SKM-1 (cell line): ENCODE measurements around the gene KCNMA1.

ENCODE experiments used
- DNase-seq: peaks from one replicate; lab custom pipeline; 2025; ENCODE audit not compliant: unreplicated experiment; lab: John Stamatoyannopoulos, UW

KCNMA1 gene

DNA sequence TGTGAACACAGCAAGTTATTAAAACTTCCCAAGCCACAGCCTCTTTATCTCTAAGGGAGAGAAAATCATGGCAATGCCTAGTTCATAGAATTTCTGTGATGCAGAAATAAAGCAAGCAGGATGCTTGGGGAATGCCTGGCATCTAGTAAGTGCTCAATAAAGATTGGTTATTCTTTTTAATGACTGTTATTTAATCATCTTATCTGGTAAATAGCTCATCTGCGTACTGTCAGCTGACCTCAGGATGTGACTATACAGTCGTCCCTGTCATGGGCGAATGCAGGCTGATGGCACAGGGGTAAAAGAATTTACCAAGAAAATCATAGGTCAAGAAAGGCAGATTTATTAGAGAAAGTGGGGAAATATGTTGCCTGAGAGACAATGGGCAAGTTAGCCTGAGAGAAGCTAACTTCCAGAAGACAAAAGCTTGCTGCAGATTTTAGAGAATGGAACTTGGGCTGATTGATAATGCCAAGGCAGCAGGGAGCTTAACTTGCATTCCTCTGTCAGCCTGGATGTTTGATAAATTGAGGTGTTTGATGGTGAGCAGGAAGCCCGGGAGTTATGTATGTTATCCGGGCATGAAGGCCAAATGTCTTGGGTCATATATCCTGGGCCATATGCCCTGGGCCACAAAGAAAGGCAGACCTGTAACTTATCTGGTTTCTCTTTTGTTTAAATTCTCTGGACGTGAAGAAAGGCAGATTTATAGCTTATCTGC, 126.0 kb downstream of the KCNMA1 start:
- no peak for DNase-seq

DNA sequence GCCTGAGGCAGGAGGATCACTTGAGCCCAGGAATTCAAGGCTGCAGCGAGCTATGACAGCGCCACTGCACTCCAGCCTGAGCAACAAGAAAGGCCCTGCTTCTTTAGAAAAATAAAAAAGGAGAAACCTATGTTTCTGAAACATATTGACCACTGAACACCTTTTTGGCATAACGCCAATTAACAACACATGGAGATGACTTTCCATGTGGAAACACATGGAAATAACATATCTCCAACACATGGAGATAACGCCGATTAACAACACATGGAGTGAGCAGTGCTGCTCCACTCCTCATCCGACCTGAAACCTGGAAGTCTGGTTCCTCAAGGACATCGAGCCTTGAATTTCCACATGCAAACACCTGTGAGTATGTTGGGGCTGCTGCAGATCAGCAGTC, 126.9 kb downstream of the KCNMA1 start:
- no peak for DNase-seq

DNA sequence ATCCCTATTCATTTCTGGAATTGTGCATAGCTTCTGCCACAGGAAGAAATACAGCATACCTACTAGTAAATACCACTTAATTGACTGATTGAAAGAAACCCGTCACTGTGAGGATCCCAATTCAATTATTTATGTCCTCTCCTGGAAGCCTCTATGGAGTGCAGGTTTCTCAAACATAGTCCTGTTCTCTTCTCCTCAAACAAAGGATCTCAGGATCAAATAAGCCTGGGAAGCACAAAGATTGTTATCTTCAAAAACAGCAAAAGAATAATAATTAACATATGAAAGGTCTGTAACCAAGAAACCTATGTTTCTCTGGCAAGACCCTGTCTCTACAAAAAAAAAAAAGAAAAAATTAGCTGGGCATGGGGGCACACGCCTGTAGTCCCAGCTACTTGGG, 127.3 kb downstream of the KCNMA1 start:
- no peak for DNase-seq

DNA sequence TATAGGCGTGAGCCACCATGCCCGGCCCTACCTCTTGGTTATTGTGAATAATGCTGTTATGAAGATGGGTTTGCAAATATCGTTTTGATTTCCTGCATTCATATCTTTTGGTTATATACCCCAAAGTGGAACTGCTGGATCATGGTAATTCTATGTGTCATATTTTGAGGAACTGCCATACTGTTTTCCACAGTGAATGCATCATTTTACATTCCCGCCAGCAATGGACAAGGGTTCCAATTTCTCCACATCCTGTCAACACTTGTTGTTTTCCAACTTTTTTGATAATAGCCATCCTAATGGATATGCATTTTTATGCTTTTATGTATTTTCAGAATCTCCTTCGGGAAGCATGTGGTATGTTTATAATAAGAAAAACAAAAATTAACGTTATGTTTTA, 128.2 kb downstream of the KCNMA1 start:
- no peak for DNase-seq

DNA sequence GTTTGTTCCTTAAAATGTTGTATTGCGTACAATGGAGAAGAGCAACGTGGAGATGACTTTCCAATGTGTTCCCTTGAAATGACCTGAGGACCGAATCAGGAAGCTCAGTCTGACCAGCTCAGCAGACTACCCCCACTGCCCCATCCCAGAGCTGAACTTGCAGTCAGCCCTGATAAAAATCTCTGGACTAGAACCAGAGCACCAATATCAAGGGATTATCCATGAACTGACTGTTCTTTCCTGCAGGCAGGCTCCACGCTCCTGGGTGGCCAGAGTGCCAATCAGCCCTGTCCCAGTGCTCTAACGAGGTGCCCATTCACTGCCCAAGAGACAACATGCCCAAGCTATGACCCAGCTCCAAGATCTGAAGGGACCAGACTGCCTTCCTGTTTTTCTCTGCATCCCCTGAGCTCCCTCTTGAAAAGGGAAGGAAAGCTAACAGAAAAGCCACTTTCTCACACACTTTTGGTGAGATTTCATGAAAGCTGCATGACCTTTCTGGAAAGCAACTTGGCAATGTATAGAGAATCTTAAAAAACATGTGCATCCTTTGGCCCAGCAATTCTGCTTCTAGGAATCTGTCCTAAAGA, 130.2 kb downstream of the KCNMA1 start:
- no peak for DNase-seq

DNA sequence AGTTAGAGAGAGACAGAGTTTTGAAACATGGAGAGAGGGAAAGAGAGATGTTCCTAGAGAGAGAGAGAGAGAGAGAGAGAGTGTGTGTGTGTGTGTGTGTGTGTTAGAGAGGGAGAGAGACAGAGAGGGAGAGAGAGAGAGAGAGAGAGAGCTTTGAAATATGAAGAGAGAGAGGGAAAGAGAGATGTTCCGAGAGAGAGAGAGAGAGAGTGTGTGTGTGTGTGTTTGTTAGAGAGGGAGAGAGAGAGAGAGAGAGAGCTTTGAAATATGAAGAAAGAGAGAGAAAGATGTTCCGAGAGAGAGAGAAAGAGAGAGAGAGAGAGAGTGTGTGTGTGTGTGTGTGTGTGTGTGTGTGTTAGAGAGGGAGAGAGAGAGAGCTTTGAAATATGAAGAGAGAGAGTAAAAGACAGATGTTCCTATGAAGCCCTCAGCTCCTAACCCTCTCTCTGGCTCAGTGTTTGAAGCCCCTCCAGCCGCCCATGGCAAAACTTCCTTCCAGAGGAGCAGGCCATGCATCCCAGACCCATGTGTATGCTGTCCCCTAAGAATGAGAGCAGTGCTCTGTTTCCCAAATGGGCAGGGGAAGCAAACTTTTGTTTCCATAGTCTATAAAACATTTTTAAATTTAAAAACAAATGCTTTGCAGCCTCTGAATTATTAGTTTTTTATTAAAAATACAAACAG, 130.9 kb downstream of the KCNMA1 start:
- no peak for DNase-seq

DNA sequence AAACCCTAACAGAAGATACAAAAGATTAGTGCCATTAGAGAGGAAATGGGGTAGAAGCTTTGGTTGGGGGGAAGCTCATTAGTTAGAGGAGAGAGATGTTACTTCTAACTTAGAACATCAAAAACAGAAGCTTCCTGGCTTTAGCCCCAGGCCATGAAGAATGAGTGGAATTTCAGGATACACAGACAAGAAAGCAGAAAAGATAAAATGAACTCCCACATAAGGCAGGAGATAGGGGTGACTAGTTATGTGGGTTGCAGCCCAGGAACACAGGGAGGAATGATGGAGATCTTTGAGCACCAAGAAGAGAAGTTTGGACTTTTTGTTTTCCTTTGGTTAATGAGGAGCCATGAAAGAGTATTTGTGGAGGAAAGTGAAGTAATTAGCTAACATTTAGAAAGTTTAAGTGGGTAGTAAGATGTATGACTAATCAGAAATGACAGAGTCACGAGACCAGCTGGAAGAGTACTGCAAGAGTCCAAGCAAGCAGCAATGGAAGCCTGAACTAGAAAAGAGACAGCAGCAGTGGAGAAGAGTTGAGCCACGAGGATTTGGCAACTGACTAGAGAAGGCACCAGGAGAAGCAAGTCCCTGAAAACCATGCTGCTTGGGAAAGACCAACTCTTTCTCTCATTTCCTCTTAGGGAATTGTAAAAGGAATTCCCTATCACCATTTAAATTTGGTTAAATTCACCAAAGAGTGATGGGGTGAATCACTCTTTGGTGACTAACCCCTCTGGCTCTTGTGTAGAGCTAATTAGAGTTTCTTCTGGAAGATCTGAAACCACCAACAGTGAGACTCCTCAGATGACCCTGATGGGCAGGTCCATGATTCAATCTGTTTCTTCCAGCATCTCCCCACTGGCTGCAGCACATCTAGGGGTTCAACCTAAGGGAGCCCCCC, 131.9 kb downstream of the KCNMA1 start:
- no peak for DNase-seq

DNA sequence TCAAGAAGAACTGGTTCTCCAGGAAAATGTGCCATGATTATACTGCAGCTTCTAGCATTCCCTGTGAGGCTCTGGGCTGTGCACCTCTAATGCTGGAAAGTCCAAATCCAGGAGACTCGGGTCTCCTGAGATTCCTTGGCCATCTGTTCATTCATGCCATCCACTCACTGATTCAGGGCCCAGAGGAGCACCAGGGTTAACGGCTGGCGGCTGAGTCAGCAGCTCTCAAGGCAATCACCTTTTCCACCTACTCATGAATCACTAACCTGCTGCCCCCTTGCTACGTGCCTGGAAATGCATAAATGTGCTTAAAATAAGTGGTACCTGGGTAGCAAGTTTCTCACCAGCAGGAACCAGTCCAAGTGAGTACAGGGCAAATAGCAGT, 132.7 kb downstream of the KCNMA1 start:
- DNase-seq, result no peak

DNA sequence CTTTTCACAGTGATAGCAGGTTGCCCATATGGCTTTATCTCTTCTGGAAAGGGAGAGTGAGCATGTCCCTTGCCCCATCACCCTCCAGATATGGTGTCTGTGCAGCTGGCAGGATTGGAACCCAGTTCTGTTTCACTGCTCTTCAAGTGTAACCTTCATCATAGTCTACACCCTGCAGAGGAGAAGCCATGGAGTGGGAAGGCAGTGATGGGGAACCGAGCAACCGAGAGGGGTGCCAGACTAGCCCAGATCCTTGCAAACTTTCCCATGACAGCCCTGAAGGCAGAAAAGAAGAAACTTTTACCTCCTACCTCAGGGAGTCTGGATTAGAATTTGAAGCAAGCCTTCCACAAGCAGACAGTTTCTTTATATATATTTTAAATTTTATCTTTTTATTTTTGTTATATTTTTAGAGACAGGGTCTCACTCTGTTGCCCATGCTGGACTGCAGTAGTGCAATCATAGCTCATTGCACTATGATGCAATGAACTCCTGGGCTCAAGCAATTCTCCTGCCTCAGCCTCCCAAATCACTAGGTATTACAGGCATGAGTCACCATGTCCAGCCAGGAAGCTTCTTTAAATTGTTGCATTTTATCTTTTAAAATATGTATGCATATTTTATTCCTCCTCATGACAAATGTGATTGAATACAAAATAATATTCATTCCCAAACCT, 133.3 kb downstream of the KCNMA1 start:
- no peak for DNase-seq

DNA sequence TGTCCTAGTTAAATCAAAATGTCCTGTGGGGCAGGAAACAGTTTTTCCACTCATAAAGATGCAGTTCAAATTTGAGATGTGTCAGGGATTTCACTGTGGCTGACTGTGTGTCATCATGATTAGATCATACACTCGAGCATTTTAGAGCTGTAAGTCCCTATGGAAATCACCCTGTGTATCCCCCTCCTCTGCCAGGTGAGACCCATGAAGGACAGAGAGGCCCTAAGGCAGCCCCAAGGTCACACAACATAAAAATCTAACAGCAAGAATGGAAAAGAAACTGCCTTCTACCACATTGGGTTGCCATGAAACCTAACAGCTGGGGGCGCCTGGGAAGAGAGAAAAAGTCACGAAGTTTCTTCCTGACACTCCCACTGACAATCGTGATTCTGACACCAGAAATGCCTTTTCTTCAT, 135.8 kb downstream of the KCNMA1 start:
- DNase-seq, result no peak

DNA sequence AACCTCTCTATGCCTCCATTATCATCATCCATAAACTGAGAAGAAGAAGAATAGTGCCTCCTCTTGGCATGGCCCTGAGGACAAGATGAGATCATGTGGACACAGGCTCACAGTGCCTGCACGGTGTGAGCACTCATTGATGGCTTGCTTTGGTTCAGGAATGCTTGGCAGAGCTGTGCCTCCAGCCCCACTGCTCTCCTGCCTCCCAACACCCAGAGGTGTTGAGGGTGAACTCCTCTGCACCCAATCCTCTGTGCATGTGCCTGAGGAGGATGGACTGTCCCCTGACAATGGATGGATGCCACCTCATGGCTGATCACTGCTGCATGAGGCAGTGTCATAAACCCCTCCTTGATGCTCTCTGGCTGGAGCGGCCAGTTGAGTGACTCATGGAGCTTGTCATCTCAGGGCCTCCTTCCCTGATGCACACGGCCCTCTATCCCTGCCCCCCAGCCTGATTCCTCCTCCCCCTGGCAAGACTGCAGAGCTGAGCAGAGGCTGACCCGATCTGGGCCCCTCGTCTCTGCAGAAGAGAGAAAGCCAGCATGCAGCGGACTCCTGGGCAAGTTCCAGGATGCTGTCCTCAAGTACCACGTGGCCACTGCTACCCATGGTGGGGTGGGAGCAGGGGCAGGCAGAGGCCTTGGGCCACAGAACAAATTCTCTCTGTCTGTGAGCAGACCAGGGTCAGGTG, 136.3 kb downstream of the KCNMA1 start:
- no peak for DNase-seq

DNA sequence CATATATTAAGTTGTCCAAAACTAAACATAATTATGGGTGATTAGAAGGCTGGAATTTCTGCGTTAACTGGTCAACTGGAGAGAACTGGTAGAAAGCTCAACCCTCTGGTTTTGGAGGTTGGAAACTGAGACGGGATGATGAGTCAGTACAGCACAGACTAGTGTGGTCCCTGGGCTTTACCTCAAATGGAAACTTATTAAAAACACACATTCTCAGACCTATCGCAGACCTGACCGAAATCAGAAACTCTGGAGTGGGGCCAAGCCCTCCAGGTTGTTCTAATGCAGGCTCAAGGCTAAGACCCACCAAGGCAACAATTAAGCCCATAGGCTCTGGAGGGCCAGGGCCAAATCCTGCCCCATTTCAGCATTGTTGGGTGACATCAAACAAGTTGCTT, 136.9 kb downstream of the KCNMA1 start:
- DNase-seq, result no peak

DNA sequence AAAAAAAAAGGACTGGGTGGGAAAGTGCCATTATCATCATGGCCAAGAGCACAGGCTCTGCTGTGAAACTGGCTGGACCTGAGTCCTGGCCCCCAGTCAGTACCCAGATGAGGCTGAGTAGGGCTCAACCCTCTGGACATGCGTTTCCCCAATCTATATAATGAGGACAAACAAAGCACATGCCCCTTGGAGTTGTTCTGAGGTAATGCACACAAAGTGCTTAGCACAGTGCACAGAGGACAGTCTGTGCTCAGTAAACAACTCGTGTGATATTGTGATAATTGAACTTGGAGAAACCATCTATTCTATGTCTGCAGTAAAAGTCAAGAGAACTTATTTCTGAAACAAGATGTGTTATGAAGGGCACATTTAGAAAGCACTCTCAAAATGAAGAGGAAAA, 138.8 kb downstream of the KCNMA1 start:
- no peak for DNase-seq

DNA sequence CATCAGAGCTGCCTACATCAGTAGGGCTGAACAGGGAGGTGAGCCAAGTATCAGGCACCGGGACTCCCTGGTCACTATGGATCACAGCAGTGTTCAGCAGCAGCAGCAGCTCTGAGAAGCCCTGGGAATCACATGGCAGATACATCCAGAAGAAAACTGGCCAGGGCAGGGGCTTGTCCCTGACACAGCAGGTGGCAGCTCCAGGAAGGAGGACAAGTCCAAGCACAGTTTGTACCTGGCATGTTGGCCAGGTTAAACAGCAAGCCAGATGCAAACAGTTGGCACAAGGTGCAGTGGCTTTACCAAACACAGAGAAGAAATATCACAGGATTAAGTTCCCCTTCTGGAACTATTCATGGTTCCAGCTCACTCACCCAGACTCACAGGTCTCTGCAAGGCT, 139.4 kb downstream of the KCNMA1 start:
- no peak for DNase-seq

DNA sequence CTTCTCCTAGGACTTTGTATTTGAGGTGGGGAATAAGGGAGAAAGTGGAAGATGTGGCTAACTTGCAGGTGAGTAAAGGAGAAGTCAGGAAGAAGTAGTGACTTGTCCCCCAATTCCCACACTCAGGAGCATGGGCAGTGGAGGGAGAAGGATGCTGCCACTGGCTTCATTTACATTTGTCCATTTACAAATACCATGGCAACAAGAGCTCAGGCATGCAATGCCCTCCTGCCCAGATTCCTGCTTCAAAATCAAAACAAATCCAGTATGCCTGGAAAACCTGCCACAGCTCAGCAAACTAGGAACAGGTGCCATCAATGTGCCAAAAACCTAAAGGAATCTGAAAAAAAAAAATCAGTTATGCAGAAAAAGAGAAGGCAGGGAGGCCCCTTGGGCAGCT, 139.9 kb downstream of the KCNMA1 start:
- no peak for DNase-seq

DNA sequence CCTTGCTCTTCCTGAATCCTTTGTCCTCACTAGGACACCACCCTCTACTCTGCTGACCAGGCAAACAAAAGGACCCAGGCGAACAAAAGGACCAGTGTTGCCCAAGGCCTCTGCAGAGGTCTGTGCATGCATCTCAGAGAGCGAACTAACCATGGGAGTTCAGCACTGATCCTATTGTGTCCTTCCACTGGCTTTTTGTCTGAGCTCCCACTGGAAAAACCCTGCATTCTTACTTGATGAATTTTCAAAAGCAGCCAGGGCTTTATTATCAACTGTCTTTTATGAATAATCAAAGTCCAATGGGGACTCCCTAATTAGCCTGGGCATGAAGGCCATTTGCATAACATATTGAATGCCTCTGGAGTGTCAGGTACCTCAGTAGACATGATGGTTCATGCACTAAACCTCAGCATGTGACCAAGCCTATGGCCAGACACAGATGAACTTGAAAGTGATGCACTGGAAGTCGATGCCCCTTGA, 140.6 kb downstream of the KCNMA1 start:
- no peak for DNase-seq

DNA sequence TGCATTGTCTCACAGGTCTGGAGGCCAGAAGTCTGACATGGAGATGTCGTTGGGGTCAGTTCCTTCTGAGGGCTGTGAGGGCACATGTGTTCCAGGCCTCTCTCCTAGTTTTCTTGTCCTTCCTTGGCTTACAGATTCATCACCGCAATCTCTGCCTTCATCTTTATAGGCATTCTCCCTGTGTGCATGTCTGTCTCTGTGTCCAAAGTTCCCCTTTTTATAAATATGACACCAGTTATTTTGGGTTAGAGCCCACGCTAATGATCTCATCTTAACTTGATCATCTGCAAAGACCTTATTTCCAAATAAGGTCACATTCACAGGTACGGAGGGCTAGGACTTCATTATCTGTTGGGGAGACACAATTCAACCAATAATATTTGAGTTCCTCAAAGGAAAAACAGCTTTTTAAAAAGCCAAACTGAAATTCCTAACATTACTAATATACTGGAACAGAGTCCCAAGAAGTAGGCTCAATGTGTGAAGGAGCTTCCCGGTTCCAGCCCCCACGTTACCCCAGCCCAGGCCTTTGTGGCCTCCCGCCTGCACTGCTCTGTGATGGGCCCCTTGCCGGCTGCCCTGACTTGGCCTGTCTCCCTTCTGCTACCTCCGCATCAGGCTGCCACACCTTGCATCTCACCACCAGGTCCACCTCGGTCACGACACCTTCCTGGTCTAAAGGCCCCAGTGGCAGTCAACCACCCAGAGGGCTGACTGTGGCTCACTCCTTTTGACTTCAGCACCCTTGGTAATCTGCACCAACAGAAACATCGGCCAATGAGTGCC, 142.7 kb downstream of the KCNMA1 start:
- no peak for DNase-seq

DNA sequence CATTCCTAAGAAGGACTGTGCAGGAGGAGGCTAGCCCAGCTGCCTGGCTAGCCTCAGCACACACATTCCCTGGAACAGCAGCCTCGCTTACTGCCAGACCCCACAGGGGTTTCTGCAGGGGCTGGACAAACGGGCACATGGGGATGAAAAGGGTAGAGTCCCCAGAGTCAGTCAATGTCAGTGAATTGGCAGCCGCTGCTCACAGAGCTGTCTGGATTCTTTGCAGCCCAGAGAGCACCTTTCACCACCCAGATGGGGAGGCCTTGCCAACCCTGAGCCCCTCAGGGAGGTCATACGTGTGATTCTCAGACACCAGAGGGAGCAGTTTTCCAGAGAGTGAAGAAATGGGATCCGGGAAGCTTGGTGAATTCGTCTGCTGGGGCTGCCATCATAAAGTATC, 143.3 kb downstream of the KCNMA1 start:
- no peak for DNase-seq

DNA sequence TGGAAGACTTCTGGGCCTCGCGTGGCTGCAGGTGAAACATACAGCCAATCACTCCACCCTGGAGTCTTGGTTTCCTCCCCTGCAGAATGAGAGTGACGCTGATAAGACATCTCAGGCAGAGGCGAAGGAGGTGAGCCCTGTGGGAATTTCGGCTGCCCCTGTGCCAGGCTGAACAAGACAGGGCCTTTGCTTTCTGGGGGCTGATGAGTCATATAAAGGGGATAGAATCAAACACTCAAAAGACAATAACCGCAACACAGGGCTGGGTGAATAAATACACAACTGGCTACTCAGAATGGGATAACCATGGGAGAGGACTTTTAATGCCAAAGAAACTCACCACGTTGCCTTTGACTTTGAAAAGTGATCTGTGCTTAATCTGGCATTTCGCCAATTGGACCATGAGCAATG, 143.8 kb downstream of the KCNMA1 start:
- DNase-seq, result no peak
